NCI-H187 (cell line): ENCODE measurements around the gene HACD1.
"Not testable (repeated sequence)": the region's sequence is repeated elsewhere in the genome, so short reads cannot be mapped to it uniquely, and the experiment has no call there.

ENCODE experiments used
- DNase-seq, 2 experiments: peaks; one replicate each; lab custom pipeline; 2025; lab: John Stamatoyannopoulos, UW

The HACD1 gene

DNA sequence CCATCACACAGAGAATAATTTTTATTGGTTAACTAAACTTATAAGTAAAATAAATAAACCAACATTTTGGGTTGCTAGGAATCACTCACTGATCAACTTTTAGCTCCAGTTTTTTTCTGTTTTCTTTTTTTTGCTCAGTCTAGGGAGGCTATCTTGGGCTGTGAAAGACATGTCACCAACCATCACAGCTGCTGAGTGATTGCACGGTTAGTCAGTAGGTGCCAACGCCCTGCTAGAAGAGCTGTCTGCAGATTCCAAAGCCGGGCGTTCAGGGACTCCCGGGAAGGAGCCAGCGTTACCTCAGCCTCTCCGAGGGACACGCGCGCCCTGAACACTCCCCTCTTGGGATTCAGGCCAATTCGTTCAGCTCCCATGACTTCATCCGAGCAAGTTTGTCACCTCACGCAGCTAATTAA is 26.2 kb upstream of the HACD1 start:
- DNase-seq, result peak in 1 of 2 experiments; percentile 47

GRCh38 chr10:17640331-17640816 is 23.2 kb upstream of the HACD1 start:
- no peak for DNase-seq

DNA sequence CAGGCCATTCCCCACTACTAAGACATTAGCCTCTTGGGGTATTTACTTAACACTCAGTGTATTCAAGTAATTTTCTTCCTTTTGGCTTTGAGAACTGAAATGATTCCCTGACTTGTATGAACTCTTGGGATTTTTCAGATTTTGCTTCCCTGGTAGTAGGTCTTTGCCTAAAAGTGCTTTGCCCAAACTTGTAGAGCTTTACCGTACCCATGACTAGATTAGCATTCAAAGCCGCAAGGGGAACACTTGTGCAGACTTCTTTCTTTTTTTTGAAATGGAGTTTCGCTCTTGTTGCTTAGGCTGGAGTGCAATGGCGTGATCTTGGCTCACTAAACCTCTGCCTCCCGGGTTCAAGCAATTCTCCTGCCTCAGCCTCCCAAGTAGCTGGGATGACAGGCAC is 20.7 kb upstream of the HACD1 start:
- DNase-seq, result no peak

DNA sequence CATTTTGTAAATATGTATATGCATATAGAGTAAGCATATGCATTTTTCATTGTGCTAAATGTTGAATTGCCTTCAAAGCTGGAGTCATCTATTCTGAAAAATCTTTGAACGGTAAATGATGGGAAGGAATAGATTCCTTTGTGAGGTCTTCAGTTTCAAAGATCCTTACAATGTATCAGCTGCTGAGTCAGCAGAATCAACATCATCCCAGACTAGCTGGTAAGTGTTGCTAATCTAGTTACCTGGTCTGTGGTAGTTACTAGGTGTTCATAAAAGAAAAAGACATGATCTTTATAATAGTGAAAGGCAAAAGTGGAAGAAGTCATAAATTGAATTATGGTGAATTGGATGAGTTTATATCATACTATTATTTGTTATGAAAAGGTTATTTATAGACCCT is 16.2 kb upstream of the HACD1 start:
- no peak for DNase-seq

DNA sequence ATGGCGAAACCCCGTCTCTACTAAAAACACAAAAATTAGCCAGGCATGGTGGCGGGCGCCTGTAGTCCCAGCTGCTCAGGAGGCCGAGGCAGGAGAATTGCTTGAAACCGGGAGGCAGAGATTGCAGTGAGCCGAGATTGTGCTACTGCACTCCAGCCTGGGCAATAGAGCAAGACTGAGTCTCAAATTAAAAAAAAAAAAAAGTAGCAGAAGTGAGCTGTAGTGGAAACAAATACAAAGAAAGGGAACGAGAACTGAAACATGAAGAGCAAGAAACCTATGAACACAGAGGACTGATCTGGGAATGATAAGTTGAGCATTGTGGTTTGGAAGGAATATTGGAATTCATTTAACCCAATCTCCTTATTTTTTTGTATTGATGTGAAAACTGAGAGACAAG is 15.4 kb upstream of the HACD1 start:
- DNase-seq, result not testable (repeated sequence)

DNA sequence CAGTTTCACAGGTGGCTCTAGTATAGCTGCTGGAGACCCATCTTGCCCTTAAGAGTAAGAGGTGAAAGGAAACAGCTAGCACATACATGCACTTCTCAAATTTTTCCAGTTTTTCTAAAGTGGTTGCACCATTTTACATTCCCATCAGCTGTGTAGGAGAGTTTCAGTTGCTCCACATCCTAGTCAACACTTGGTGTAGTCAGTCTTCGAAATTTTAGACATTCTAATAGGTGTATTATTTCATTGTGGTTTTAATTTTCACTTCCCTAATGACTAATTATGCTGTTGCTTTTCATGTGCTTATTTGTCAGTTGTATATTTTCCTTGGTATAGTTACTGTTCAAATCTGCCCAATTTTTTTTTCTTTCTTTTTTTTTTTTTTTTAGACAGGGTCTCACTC is 9.5 kb upstream of the HACD1 start:
- no peak for DNase-seq

- no peak for DNase-seq
Measured at GRCh38 chr10:17624996-17625395, 7.8 kb upstream of the HACD1 start.

- DNase-seq, result no peak
Measured at GRCh38 chr10:17622061-17622460, 4.9 kb upstream of the HACD1 start.

DNA sequence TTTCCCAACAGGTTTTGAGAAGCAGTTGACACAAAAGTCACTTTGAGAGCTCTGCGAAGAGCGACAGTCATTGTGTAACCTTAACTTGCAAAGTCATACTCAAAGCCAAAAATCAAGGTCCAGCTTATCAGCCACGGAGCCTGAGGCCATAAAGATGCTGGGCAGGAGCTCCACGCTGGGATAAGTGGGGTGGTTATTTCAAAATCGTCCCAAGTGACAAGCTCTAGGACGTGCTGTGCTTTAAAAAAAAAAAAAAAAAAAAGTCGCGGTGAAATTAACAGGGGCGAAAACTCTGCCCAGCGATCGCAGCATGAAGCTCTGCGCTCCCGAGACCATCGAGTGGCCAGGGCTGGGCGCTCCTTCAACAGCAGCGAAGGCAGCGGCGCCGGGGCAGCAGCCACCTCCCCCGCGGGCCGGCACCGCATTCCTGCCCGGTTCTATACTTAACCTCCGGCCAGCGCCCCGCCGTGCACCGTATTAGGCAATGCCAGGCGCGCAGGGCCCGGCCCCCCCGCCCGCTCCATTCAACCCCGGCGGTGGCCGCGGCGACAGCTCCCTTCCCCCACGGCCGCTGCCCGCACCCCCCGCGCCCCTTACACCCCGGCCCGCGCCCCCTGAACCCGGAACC is 657 bp downstream of the HACD1 start:
- DNase-seq, result no peak

DNA sequence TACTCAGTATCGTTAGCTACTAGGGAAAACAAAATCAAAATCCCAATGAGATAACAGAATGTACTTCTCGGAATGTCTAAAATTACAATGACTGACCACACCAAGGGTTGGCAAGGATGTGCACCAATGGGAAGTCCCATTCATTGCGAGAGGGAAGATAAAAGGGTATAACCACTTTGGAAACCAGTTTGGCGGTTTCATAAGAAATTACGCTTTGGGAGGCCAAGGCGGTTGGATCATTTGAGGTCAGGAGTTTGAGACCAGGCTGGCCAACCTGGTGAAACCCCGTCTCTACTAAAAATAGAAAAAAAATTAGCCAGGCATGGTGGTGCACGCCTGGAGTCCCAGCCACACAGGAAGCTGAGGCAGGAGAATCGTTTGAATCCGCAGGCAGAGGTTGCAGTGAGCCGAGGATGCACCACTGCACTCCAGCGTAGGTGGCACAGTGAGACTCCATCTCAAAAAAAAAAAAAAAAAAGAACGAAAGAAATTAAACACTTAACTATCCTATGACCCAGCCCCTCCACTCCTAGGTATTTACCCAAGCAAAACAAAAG is 7.6 kb downstream of the HACD1 start:
- no peak for DNase-seq

DNA sequence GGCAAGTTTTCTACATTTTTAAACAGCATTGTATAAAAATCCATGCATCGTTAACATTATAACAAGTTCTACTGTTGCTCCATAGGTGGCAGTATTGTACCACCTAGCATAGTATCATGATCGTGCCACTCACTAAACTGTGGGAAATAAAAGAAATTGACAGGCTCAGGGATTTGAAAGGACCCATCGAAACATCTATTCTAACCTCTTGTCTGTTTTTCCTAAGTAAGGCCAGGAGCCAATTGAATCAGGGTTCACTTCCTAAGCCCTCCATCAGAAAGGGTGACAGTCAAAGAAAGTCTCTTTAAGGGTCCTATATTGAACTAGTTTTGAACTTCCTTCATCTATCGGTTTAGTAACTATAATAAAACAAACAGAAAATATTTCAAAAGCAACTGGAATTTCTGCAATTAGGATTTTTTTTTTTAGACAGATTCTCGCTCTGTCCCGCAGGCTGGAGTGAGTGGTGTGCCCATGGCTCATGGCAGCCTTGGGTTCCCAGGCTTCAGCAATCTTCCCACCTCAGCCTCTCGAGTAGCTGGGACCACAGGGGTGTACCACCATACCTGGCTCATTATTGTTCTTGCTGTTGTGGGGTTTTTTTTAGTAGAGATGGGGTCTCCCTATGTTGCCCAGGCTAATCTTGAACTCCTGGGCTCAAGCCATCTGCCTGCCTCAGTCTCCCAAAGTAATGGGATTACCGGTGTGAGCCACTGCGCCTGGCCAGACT is 9.4 kb downstream of the HACD1 start:
- DNase-seq, result no peak

DNA sequence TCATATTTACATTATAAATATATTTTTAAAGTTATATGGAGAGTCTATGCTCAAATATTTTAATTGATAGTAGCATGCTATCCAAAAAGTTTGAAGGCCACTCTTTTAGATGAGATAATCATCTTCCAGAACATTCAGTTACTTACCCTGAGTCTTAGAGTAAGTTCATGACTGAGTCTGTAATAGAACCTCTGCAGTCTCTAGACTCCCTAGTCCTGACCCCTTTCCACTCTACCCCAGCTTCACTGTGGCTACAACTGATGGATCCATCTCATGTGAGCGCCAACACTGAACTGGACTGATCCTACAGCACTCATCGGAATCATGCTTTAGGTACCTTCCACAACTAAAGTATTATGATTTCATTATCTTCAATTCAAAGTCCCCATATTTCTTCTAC is 10.1 kb downstream of the HACD1 start:
- DNase-seq, result no peak

DNA sequence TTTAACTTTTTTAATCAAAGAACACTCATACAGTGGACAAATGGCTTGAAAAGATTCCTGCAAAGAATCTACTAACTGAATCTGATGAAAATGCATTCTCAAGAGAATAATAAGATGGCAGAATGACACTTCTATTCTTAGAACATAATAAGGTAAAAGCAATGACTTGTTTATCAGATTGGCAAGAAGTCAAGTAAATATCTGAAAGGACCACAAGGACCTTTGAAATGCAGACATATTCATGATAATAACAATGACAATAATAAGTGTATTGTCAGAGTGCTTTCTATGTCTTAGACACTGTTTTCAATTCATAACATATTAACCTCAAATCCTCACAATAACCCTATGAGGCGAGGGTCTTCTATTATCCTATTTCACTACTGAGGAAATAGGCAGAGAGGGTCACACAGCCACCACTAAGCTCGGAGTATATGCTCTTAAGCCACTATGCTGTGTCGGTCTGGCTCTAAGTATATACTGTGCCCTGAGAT is 10.6 kb downstream of the HACD1 start:
- no peak for DNase-seq

DNA sequence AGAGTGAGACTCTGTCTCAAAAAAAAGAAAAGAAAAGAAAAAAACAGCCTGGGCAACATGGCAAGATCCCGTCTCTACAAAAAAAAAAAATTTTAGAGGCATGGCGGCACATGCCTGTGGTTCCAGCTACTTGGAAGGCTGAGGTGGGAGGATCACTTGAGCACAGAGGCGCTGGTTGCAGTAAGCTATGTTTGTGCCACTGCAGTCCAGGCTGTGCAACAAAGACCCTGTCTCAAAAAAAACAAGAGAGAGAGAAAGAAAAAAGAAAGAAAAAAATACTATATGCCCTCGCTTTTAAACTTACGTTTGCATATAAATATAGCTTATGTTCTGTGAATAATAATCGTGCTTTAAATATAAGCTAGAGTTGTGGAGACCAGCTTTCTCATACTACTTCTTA is 11.2 kb downstream of the HACD1 start:
- no peak for DNase-seq

DNA sequence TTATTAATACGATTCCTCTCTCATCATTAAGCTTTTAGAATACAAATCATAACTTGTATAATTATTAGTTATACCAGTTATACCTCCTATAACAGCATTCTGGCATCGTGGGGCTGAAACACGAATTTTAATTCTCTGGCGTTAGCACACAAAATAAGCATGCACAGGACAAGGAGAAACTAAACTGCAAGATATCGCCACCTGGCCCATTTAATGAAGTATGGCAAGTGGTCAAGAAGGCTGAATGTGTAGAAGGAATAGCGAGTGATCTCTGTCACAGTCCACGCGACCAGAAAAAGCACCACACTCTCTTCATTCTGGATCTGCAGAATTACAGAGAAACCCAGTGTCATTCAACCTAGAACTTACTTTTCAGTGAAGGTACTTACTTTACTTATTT is 18.1 kb downstream of the HACD1 start:
- no peak for DNase-seq

GRCh38 chr10:17597386-17597785 is 19.8 kb downstream of the HACD1 start:
- DNase-seq, result no peak

GRCh38 chr10:17590969-17591645 is 26.1 kb downstream of the HACD1 start:
- DNase-seq, result no peak

DNA sequence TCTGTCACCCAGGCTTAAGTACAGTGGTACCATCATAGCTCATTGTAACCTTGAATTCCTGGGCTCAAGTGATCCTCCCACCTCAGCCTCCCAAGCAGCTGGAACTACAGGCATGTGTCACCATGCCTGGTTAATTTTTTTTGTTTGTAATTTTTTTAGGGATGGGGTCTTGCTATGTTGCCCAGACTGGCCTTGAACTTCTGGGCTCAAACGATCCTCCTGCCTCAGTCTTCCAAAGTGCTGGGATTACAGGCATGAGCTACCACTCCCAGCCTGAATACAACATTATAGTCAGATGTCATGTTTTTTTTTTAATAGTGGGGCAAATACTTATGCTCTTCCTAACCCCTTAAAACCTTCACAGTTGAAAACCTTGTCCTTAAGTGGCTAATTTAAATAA is 27.9 kb downstream of the HACD1 start:
- not testable (repeated sequence) for DNase-seq

- DNase-seq, result no peak
Measured at GRCh38 chr10:17588420-17588819, 28.8 kb downstream of the HACD1 start.

DNA sequence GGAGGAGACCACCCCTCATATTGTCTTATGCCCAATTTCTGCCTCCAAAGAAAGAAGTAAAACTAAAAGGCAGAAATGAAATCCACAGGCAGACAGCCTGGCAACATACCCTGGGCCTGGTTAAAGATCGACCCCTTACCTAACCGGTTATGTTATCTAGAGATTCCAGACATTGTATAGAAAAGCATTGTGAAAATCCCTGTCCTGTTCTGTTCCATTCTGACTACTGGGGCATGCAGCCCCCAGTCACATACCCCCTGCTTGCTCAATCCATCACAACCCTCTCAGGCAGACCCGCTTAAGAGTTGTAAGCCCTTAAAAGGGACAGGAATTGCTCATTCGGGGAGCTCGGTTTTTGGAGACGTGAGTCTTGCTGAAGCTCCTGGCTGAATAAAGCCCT is 29.9 kb downstream of the HACD1 start:
- not testable (repeated sequence) for DNase-seq

DNA sequence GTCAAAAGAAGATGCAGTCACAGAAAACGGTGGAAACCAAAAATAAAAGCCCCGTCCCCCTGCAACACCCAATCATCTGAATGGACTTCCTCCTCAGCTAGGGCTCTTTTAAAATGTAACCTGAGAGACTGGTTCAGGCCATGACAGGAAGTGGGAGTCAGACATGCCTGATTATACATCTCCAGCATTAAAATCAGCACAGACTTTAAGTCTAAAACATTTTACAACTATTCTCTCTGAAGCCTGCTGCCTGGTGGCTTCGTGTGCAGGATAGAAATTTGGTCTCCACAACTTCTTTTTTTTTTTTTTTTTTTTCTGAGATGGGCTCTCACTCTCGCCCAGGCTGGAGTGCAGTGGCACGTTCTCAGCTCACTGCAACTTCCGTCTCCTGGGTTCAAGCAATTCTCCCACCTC is 30.3 kb downstream of the HACD1 start:
- no peak for DNase-seq

- no peak for DNase-seq
Measured at GRCh38 chr10:17585016-17585415, 32.2 kb downstream of the HACD1 start.

DNA sequence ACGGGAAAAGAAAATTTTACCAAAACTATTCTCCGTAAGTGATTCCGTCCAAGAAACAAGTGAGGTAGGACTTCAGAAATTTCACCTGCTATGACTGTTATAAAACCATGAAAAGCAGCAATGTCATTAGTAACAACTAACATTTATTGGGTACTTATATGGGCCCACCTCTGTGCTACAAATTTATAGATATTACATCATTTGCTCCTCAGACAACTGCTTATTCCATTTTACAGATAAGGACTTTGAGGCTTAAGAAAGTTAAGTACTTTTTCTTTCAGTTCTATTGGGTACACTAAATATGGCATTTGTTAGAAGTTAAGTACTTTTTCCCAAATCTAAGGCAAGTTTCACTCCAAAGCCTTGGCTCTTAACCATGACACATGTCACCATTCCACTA is 36.3 kb downstream of the HACD1 start:
- DNase-seq, result no peak
